EL (cell line): ENCODE results near the gene CPEB2.
"Not testable (repeated sequence)": the region's sequence is repeated elsewhere in the genome, so short reads cannot be mapped to it uniquely, and the experiment has no call there.

Experiments used
- DNase-seq: peaks from one replicate; pipeline ENCODE4 v3.0.0-alpha.2; 2016

CPEB2 gene

GRCh38 chr4:15060213-15060612 is 57.9 kb downstream of the CPEB2 start:
- DNase-seq, result no peak

- DNase-seq, result no peak
Observed at GRCh38 chr4:15063341-15063740, 61.1 kb downstream of the CPEB2 start.

GRCh38 chr4:15065516-15065915 is 63.2 kb downstream of the CPEB2 start:
- no peak for DNase-seq

DNA sequence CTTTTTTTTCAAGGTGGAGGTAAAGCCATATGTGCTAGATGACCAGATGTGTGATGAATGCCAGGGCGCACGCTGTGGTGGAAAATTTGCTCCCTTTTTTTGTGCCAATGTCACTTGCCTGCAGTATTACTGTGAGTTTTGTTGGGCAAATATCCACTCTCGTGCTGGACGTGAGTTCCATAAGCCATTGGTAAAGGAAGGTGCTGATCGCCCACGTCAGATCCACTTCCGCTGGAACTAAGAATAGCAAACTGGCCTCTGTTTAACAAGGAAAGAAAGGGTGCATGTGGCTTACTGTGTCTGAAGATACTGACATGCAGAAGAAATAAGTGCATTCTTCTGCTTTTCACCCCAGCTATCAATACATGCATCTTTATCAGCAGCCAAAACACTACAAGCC is 63.9 kb downstream of the CPEB2 start:
- no peak for DNase-seq

- no peak for DNase-seq
Observed at GRCh38 chr4:15068298-15068697, 66.0 kb downstream of the CPEB2 start.

- DNase-seq, result no peak
Observed at GRCh38 chr4:15075875-15076274, 73.6 kb downstream of the CPEB2 start.

DNA sequence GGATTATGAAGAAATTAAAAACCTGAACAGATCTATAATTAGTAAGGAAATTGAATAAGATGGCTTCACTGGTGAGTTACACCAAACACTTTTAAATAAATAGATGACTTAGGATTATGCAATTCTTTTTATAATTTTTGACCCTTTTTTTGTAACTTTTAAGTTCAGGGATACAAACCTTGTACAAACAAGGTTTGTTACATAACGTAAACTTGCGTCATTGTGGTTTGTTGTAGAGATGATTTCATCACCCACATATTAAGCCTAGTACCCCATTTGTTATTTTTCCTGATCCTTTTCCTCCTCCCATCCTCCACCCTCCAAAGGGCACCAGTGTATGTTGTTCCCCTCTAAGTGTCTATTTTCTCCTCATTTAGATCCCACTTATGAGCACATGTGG is 75.7 kb downstream of the CPEB2 start:
- DNase-seq, result peak; percentile 67

DNA sequence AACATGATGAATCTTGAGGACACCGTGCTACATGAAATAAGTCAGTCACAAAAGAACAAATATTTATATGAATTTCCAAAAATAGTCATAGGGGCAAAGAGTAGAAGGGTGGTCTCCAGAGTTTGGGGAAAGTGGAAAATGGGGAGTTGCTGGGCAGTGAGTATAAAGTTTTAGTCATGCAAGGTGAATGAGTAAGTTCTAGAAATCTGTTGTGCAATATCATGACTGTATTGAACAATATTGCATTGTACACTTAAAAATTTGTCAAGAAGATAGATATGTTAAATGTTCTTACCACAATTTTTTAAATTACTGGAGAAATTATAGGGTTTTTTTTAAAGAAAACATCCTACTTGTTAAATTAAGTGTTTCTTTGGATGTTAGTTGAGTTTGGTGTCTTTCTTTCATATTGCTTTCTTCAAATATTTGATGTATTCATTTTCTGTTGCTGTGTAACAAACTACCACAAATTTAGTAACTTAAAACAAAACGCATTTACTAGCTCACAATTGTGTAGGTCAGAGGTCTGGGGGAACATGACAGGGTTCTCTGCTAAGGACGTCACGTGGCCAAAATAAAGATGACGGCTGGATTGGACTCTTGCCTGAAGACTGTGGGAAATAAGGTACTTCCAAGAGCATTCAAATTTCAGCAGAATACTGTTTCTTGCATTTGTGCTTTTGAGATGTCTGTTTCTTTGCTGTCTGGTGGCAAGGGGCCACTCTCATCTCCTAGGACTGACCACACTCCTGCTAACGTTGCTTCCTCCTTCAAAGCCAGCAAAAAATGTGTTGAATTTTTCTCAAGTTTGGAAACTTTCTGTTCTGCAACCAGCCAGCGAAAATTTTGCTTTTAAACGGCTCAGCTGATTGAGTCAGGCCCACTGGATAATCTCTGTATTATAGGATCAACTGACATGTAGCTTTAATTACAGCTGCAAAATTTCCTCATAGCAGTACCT is 76.7 kb downstream of the CPEB2 start:
- DNase-seq, result peak; percentile 21

GRCh38 chr4:15084780-15085179 is 82.5 kb downstream of the CPEB2 start:
- DNase-seq, result no peak

- DNase-seq, result not testable (repeated sequence)
Observed at GRCh38 chr4:15085762-15086161, 83.5 kb downstream of the CPEB2 start.

DNA sequence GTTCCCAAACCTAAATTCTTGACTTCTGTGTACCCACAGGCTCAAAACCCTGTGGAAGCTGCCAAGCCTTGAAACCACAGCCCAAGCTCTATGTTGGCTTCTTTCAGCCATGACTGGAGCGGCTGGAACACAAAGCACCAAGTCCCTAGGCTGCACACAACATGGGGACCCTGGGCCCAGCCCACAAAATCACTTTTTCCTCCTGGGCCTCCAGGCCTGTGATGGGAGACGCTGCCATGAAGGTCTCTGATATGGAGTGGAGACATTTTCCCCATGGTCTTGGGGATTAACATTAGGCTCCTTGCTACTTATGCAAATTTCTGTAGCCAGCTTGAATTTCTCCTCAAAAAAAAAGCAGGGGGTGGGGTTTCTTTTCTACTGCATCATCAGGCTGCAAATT is 84.0 kb downstream of the CPEB2 start:
- DNase-seq, result not testable (repeated sequence)

DNA sequence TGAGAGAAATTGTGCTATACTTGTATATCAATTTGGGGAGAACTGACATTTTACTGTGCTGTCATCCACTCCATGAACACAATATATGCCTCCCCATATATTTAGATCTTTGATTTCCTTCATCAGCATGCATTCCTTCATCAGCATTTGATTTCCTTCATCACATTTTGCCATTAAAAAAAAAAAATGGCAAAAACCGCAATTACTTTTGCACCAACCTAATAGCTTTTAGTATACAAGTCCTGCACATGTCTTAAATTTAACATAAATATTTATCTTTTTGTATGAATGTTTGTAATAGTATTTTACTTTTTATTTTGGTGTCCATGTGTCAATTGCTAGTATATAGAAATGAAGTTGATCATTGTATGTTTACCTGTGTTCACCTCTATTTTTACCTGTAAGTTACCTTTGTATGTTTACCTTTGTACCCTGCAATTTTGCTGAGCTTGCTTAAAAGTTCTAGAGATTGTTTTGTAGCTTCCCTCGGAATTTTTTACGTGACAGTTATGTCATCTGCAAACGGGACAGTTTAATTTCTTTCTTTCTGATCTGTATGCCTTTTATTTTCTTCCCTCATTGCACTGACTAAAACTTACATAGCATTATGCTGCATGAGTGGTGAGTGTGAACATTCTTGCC is 86.2 kb downstream of the CPEB2 start:
- DNase-seq, result no peak

- no peak for DNase-seq
Observed at GRCh38 chr4:15089979-15090378, 87.7 kb downstream of the CPEB2 start.

GRCh38 chr4:15100380-15100779 is 98.1 kb downstream of the CPEB2 start:
- no peak for DNase-seq

- DNase-seq, result peak; percentile 67
Observed at GRCh38 chr4:15100994-15101695, 98.9 kb downstream of the CPEB2 start.

- no peak for DNase-seq
Observed at GRCh38 chr4:15104825-15105224, 102.5 kb downstream of the CPEB2 start.

DNA sequence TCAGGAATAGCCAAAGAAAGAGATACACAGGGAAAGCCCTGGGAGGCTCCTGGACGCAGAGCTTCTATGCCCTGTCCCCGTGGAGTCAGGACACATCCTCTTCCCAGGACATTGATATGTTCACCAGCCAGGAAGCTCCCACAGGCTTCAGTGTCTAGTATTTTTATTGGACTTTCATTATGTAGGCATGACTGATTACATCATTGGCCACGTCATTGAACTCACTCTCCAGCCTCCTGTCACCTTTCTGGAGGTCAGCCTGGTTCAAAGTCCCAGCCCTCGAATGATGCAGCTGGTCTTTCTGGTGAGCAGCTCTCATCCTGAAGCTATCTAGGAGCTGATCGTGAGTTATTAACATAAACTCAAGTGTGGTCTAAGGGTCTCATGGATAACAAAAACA is 104.1 kb downstream of the CPEB2 start:
- DNase-seq, result peak; percentile 32

- DNase-seq, result no peak
Observed at GRCh38 chr4:15109600-15109999, 107.3 kb downstream of the CPEB2 start.

DNA sequence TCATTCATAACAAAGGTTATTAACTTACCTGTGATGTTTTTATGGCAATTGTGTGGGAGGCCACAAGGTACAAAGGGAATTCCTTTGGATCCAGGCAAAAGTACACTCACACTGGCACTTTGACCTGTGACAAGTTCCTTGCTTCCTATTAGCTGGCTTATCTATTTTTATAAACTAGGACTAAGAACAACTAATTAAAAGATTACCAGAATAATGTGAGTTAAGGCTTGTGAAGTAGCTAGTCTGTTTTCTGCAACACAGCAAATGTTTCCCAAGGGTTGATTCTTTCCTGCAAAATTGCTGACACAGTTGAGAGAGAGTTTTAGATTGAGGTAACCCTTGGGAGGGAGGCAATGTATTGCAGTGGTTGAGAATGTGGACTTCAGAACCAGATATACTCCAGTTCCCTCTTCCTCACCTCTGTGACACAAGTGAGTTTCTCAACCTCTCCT is 107.9 kb downstream of the CPEB2 start:
- DNase-seq, result no peak

DNA sequence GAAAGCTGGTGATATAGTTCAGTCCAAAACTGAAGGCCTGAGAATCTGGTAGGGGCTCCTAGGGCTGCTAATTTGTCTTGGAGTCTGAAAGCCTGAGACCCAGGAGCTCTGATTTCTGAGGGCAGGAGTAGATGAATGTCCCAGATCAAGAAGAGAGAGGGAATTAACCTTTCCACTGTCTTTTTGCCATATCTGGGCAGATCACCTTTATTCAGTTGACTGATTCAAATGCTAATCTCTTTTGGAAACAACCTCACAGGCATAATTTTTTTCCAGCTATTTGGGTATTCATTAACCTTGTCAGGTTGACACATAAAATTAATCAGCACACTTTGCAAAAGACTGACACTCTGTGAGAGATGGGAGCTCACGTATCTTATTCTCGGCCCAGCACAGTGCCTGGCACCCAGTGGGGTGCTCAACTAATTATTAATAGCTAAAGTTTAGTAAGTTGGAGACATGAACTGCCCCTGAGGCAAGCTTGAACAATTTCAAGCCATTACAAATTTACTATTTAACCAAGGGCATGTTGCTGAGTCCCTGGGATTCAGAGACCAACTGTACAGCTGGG is 114.3 kb downstream of the CPEB2 start:
- DNase-seq, result no peak

GRCh38 chr4:15117270-15117946 is 115.1 kb downstream of the CPEB2 start:
- no peak for DNase-seq

DNA sequence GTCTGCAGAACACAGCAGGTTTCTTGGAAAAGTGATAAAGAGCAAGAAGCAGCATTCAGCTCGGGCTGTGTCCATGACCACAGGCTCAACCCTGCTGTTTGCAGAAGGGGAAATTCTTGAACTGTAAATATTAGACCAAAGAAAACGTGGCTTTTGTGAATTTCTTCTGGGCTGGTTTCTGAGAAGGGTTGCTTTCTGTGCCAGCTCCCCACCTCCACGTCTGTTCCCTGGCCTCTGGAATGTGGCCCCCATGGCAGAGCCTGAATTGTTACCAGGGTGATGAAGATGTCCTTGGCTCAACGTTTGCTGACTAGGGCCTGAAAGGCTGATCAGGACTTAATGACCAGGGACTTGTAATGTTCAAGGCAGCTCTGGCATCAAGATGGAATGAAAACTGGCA is 116.0 kb downstream of the CPEB2 start:
- DNase-seq, result no peak
